Naive thymus-derived CD4-positive, alpha-beta T cell (primary cell): ENCODE measurements around the gene STK4. TPM values are rescaled to one million over a fixed set of nuclear protein-coding genes. Genes with fewer than 3 reads are reported as not detected.

Experiments
- ATAC-seq: fragments of 150-1000 bp; cut with Tn5 transposase; 2 replicates; pipeline ENCODE4 v1.10.0; 2021; ENCODE audit warnings: mild to moderate bottlenecking, moderate library complexity
- CTCF ChIA-PET: fragments of 350-600 bp; sonication (Branson Sonifier 250); formaldehyde crosslinking; loops from one replicate; lab custom pipeline; 2021; ENCODE audit warnings: antibody characterized with exemption; lab: Charles Lee
- POLR2A ChIA-PET: fragments of 350-600 bp; sonication (Branson Sonifier 250); formaldehyde crosslinking; loops from one replicate; lab custom pipeline; 2021; ENCODE audit warnings: antibody characterized with exemption, inconsistent platforms; lab: Charles Lee
- DNase-seq, 9 donors: peaks; one replicate each; pipeline versions ENCODE4 v3.0.0 to v3.0.0-alpha.2; 2020 to 2022; ENCODE audit warnings: mixed read lengths in 1 of 9
- H3K27ac ChIP-seq: one replicate; pipeline ENCODE4 v1.7.0; 2013; ENCODE audit warnings: mild to moderate bottlenecking, low read depth, low read length, moderate library complexity
- H3K27me3 ChIP-seq, 2 donors: one replicate each; pipeline ENCODE4 v1.7.0; 2013; ENCODE audit warnings: low read length in 2 of 2, mild to moderate bottlenecking in 2 of 2, moderate library complexity in 2 of 2; ENCODE audit not compliant: control insufficient read depth in 2 of 2, insufficient read depth in 2 of 2
- H3K36me3 ChIP-seq, 3 experiments: 1 replicate in 2 of 3; 2 replicates in 1 of 3; pipeline ENCODE4 v1.7.0; 2013; ENCODE audit warnings: low read length in 3 of 3, mild to moderate bottlenecking in 3 of 3, moderate library complexity in 1 of 3; ENCODE audit not compliant: insufficient read depth in 3 of 3, control insufficient read depth in 2 of 3
- H3K4me1 ChIP-seq, 2 donors: one replicate each; pipeline ENCODE4 v1.7.0; 2013; ENCODE audit warnings: low read length in 2 of 2, mild to moderate bottlenecking in 2 of 2, moderate library complexity in 1 of 2; ENCODE audit not compliant: control insufficient read depth in 2 of 2, insufficient read depth in 2 of 2
- H3K4me3 ChIP-seq: 2 replicates; pipeline ENCODE4 v1.7.0; 2013; ENCODE audit warnings: mild to moderate bottlenecking, low read length
- H3K9me3 ChIP-seq, 3 experiments: 1 replicate in 2 of 3; 2 replicates in 1 of 3; pipeline ENCODE4 v1.7.0; 2013; ENCODE audit warnings: low read length in 3 of 3; ENCODE audit not compliant: control insufficient read depth in 2 of 3
- H3K27ac Mint-ChIP-seq, 9 donors: one replicate each; pipeline ENCODE4 v1.8.0; 2020 to 2022; ENCODE audit warnings: mixed read lengths in 9 of 9, mild to moderate bottlenecking in 8 of 9, moderate library complexity in 5 of 9, inconsistent platforms in 2 of 9
- H3K27me3 Mint-ChIP-seq, 5 donors: one replicate each; pipeline ENCODE4 v1.8.0; 2021 to 2022; ENCODE audit warnings: mixed read lengths in 5 of 5, mild to moderate bottlenecking in 1 of 5
- H3K36me3 Mint-ChIP-seq, 5 donors: one replicate each; pipeline ENCODE4 v1.8.0; 2020 to 2022; ENCODE audit warnings: mixed read lengths in 5 of 5, mild to moderate bottlenecking in 3 of 5, inconsistent platforms in 1 of 5
- H3K4me1 Mint-ChIP-seq, 7 donors: one replicate each; pipeline ENCODE4 v1.8.0; 2020 to 2022; ENCODE audit warnings: mixed read lengths in 7 of 7, mild to moderate bottlenecking in 3 of 7, inconsistent platforms in 1 of 7
- H3K4me3 Mint-ChIP-seq, 10 donors: one replicate each; pipeline ENCODE4 v1.8.0; 2020 to 2022; ENCODE audit warnings: mild to moderate bottlenecking in 10 of 10, mixed read lengths in 10 of 10, moderate library complexity in 6 of 10, inconsistent platforms in 2 of 10
- H3K9me3 Mint-ChIP-seq, 11 donors: one replicate each; pipeline ENCODE4 v1.8.0; 2020 to 2022; ENCODE audit warnings: mixed read lengths in 11 of 11, mild to moderate bottlenecking in 4 of 11, inconsistent platforms in 1 of 11, moderate library complexity in 1 of 11
- intact Hi-C, 2 donors: fragments of 100-400 bp; cut with micrococcal nuclease; formaldehyde crosslinking; loops; one replicate each; pipeline ENCODE4 v1.15.1; 2023
- polyA plus RNA-seq, 2 donors: library from polyadenylated mRNA; unstranded; fragments of 300-500 nt; fragmentation: Illumina TruSeq; gene quantifications; one replicate each; pipeline ENCODE4 v1.2.3, GENCODE V29; 2021
- total RNA-seq, 6 experiments: library from RNA in 5 of 6; stranded (reverse) in 5 of 6; gene quantifications; 1 replicate in 5 of 6; 2 replicates in 1 of 6; pipeline ENCODE4 v1.2.3 and lab custom pipeline; 2021 to 2026

STK4 gene
- total and polyA plus RNA-seq, 7 experiments from 2014 or later: 175 to 383 (median 247) TPM

- CTCF ChIA-PET: no interaction called here
- ATAC-seq (no peak), DNase-seq (no peak)
- Histone ChIP-seq H3K4me1 (no peaks in the 10 kb centered on the region), H3K9me3 (no peaks in the 10 kb centered on the region), H3K4me3 (no peak overlapping the region), H3K27me3 (no peaks in the 10 kb centered on the region), H3K36me3 (peaks cover 0 to 23% (median 3%) of the 10 kb centered on the region in 3 experiments), H3K27ac (no peak overlapping the region)
- Mint-ChIP-seq H3K36me3 (peaks cover 3 to 25% (median 4%) of the 10 kb centered on the region in 5 donors), H3K4me3 (no peak overlapping the region), H3K27ac (no peak overlapping the region), H3K9me3 (no peaks in the 10 kb centered on the region), H3K4me1 (no peaks in the 10 kb centered on the region), H3K27me3 (no peaks in the 10 kb centered on the region)
- POLR2A ChIA-PET: no interaction called here
- intact Hi-C loops: no loop called here
These were observed 41.8 kb upstream of the STK4 start for GRCh38 chr20:44924541-44924940.

GRCh38 chr20:44928595-44928994, 37.7 kb upstream of the STK4 start:
- DNase-seq (no peak), ATAC-seq (no peak)
- POLR2A ChIA-PET: no interaction called here
- Mint-ChIP-seq H3K27me3 (no peaks in the 10 kb centered on the region), H3K4me1 (no peaks in the 10 kb centered on the region), H3K9me3 (no peaks in the 10 kb centered on the region), H3K4me3 (no peak overlapping the region), H3K36me3 (peaks cover 3 to 33% (median 15%) of the 10 kb centered on the region in 5 donors), H3K27ac (peak overlapping the region in 2 of 9 donors; percentile 16 to 66)
- intact Hi-C loops: no loop called here
- H3K4me1 ChIP-seq: no peaks in the 10 kb centered on the region
- H3K27ac ChIP-seq: no peak overlapping the region
- CTCF ChIA-PET: no interaction called here
- H3K27me3 ChIP-seq: no peaks in the 10 kb centered on the region
- no peak overlapping the region for H3K4me3 ChIP-seq
- H3K9me3 ChIP-seq: no peaks in the 10 kb centered on the region
- peaks cover 0 to 43% (median 0%) of the 10 kb centered on the region in 3 experiments for H3K36me3 ChIP-seq

GRCh38 chr20:44930517-44931168, 35.7 kb upstream of the STK4 start:
- intact Hi-C loops: no loop called here
- Histone ChIP-seq H3K27ac (no peak overlapping the region), H3K4me1 (no peaks in the 10 kb centered on the region), H3K27me3 (no peaks in the 10 kb centered on the region), H3K36me3 (peaks cover 0 to 28% (median 0%) of the 10 kb centered on the region in 3 experiments), H3K4me3 (no peak overlapping the region), H3K9me3 (no peaks in the 10 kb centered on the region)
- Mint-ChIP-seq H3K36me3 (peaks cover 3 to 29% (median 9%) of the 10 kb centered on the region in 5 donors), H3K4me3 (no peak overlapping the region), H3K9me3 (no peaks in the 10 kb centered on the region), H3K27me3 (no peaks in the 10 kb centered on the region), H3K4me1 (no peaks in the 10 kb centered on the region), H3K27ac (no peak overlapping the region)
- ChIA-PET POLR2A (interaction anchor here (1.3 kb wide), 1 partner anchor 35 kb away, joined by 3 read pairs; the partner anchor contains the start of gene STK4), CTCF (no interaction called here)
- ATAC-seq: no peak
- DNase-seq: no peak

GRCh38 chr20:44931911-44932310, 34.4 kb upstream of the STK4 start:
- no peaks in the 10 kb centered on the region for H3K4me1 ChIP-seq
- peaks cover 3 to 41% (median 9%) of the 10 kb centered on the region in 5 donors for H3K36me3 Mint-ChIP-seq
- intact Hi-C loops: no loop called here

GRCh38 chr20:44932916-44933315, 33.4 kb upstream of the STK4 start:
- Histone ChIP-seq H3K4me1 (no peaks in the 10 kb centered on the region), H3K4me3 (no peak overlapping the region), H3K27ac (no peak overlapping the region), H3K36me3 (peaks cover 0 to 45% (median 0%) of the 10 kb centered on the region in 3 experiments), H3K9me3 (no peaks in the 10 kb centered on the region), H3K27me3 (no peaks in the 10 kb centered on the region)
- H3K9me3 Mint-ChIP-seq: no peaks in the 10 kb centered on the region
- no peak overlapping the region for H3K27ac Mint-ChIP-seq
- ATAC-seq (no peak), DNase-seq (no peak)
- peaks cover 3 to 43% (median 9%) of the 10 kb centered on the region in 5 donors for H3K36me3 Mint-ChIP-seq
- no peak overlapping the region for H3K4me3 Mint-ChIP-seq
- no peaks in the 10 kb centered on the region for H3K4me1 Mint-ChIP-seq
- intact Hi-C loops: no loop called here
- CTCF ChIA-PET: interaction anchor here (0.6 kb wide), 1 partner anchor 14 kb away, joined by 3 read pairs; no protein-coding TSS in a partner anchor
- POLR2A ChIA-PET: no interaction called here
- H3K27me3 Mint-ChIP-seq: no peaks in the 10 kb centered on the region

More at GRCh38 chr20:44931911-44932310, 34.4 kb upstream of the STK4 start:
- ATAC-seq (no peak), DNase-seq (no peak)
- H3K27me3 ChIP-seq: no peaks in the 10 kb centered on the region
- peaks cover 0 to 38% (median 0%) of the 10 kb centered on the region in 3 experiments for H3K36me3 ChIP-seq
- Mint-ChIP-seq H3K27me3 (no peaks in the 10 kb centered on the region), H3K4me1 (no peaks in the 10 kb centered on the region), H3K9me3 (no peaks in the 10 kb centered on the region), H3K4me3 (no peak overlapping the region), H3K27ac (no peak overlapping the region)
- no peaks in the 10 kb centered on the region for H3K9me3 ChIP-seq
- H3K27ac ChIP-seq: no peak overlapping the region
- no peak overlapping the region for H3K4me3 ChIP-seq
- ChIA-PET CTCF (no interaction called here), POLR2A (no interaction called here)

GRCh38 chr20:44936510-44936909, 29.8 kb upstream of the STK4 start:
- Mint-ChIP-seq H3K27me3 (no peaks in the 10 kb centered on the region), H3K36me3 (peaks cover 5 to 42% (median 8%) of the 10 kb centered on the region in 5 donors), H3K4me3 (no peak overlapping the region), H3K27ac (peak overlapping the region in 1 of 9 donors; percentile 28), H3K9me3 (no peaks in the 10 kb centered on the region), H3K4me1 (peaks cover 0 to 4% (median 0%) of the 10 kb centered on the region in 7 donors)
- DNase-seq: no peak
- ATAC-seq: no peak
- POLR2A ChIA-PET: interaction anchor here (0.6 kb wide), 1 partner anchor 287 kb away, joined by 6 read pairs; no protein-coding TSS in a partner anchor
- Histone ChIP-seq H3K4me1 (no peaks in the 10 kb centered on the region), H3K4me3 (no peak overlapping the region), H3K27ac (no peak overlapping the region), H3K9me3 (no peaks in the 10 kb centered on the region), H3K27me3 (no peaks in the 10 kb centered on the region), H3K36me3 (peaks cover 0 to 67% (median 0%) of the 10 kb centered on the region in 3 experiments)
- CTCF ChIA-PET: no interaction called here
- intact Hi-C loops: no loop called here
